H9 (cell line): Measurements from ENCODE around the gene UBE2G1. TPM values are rescaled to one million over a fixed set of nuclear protein-coding genes. Genes with fewer than 3 reads are reported as not detected.

ENCODE experiments used
- DNase-seq: peaks from one replicate; pipeline ENCODE4 v3.0.0-alpha.2; 2017
- H2AFZ ChIP-seq: one replicate; pipeline ENCODE4 v1.6.1; 2013; ENCODE audit warnings: mild to moderate bottlenecking, low read length, control low read depth, moderate library complexity
- H2AK5ac ChIP-seq: 2 replicates; pipeline ENCODE4 v1.6.1; 2013; ENCODE audit warnings: low read length, control low read depth, mixed read lengths; ENCODE audit not compliant: insufficient read length
- H2BK120ac ChIP-seq: one replicate; pipeline ENCODE4 v1.6.1; 2013; ENCODE audit warnings: low read depth, mild to moderate bottlenecking, low read length, control low read depth, inconsistent platforms; ENCODE audit not compliant: poor library complexity, severe bottlenecking
- H2BK12ac ChIP-seq: 2 replicates; pipeline ENCODE4 v1.6.1; 2013; ENCODE audit warnings: low read length, control low read depth, mixed read lengths, low read depth; ENCODE audit not compliant: insufficient read length
- H2BK15ac ChIP-seq: 2 replicates; pipeline ENCODE4 v1.6.1; 2013; ENCODE audit warnings: low read depth, low read length, control low read depth
- H2BK20ac ChIP-seq: one replicate; pipeline ENCODE4 v1.6.1; 2013; ENCODE audit warnings: low read depth, mild to moderate bottlenecking, low read length, control low read depth, inconsistent platforms; ENCODE audit not compliant: poor library complexity, severe bottlenecking
- H2BK5ac ChIP-seq: 2 replicates; pipeline ENCODE4 v1.6.1; 2013; ENCODE audit warnings: low read length, control low read depth, mixed read lengths; ENCODE audit not compliant: insufficient read length
- H3K14ac ChIP-seq: 2 replicates; pipeline ENCODE4 v1.6.1; 2013; ENCODE audit warnings: low read length, control low read depth; ENCODE audit not compliant: insufficient read depth
- H3K18ac ChIP-seq: 2 replicates; pipeline ENCODE4 v1.6.1; 2013; ENCODE audit warnings: low read depth, mild to moderate bottlenecking, mixed read lengths, low read length, control low read depth; ENCODE audit not compliant: insufficient read length
- H3K23ac ChIP-seq: 2 replicates; pipeline ENCODE4 v1.6.1; 2013; ENCODE audit warnings: low read length, control low read depth, mixed read lengths, low read depth; ENCODE audit not compliant: insufficient read length
- H3K23me2 ChIP-seq: 2 replicates; pipeline ENCODE4 v1.6.1; 2013; ENCODE audit warnings: low read depth, mild to moderate bottlenecking, mixed read lengths, low read length, control low read depth; ENCODE audit not compliant: insufficient read length, poor library complexity, severe bottlenecking
- H3K27ac ChIP-seq: 2 replicates; pipeline ENCODE4 v1.5.1; 2013; ENCODE audit warnings: low read length, control low read depth, mixed read lengths, low read depth; ENCODE audit not compliant: insufficient read length
- H3K27me3 ChIP-seq: 2 replicates; pipeline ENCODE4 v1.6.1; 2013; ENCODE audit warnings: low read length, control low read depth, inconsistent platforms; ENCODE audit not compliant: insufficient read depth
- H3K4ac ChIP-seq: 2 replicates; pipeline ENCODE4 v1.6.1; 2013; ENCODE audit warnings: low read depth, mild to moderate bottlenecking, control low read depth, inconsistent platforms, low read length, moderate library complexity
- H3K4me1 ChIP-seq: 2 replicates; pipeline ENCODE4 v1.6.1; 2013; ENCODE audit warnings: low read length, control low read depth, inconsistent platforms; ENCODE audit not compliant: insufficient read depth
- H3K4me2 ChIP-seq: 2 replicates; pipeline ENCODE4 v1.6.1; 2013; ENCODE audit warnings: low read length, control low read depth, mixed read lengths; ENCODE audit not compliant: insufficient read length, insufficient read depth
- H3K56ac ChIP-seq: 2 replicates; pipeline ENCODE4 v1.6.1; 2013; ENCODE audit warnings: low read depth, mild to moderate bottlenecking, mixed read lengths, low read length, control low read depth; ENCODE audit not compliant: insufficient read length
- H3K79me1 ChIP-seq: 2 replicates; pipeline ENCODE4 v1.6.1; 2013; ENCODE audit warnings: low read depth, mild to moderate bottlenecking, moderate library complexity, low read length, control low read depth, inconsistent platforms; ENCODE audit not compliant: insufficient read depth, poor library complexity, severe bottlenecking
- H3K79me2 ChIP-seq: 2 replicates; pipeline ENCODE4 v1.6.1; 2013; ENCODE audit warnings: low read length, control low read depth, inconsistent platforms; ENCODE audit not compliant: insufficient read depth
- H3K9ac ChIP-seq: 2 replicates; pipeline ENCODE4 v1.6.1; 2013; ENCODE audit warnings: low read length, control low read depth, mixed read lengths; ENCODE audit not compliant: insufficient read length; ENCODE audit errors: extremely low read depth
- H3K9me3 ChIP-seq: one replicate; pipeline ENCODE4 v1.6.1; 2013; ENCODE audit warnings: low read depth, low read length, inconsistent platforms; ENCODE audit not compliant: control insufficient read depth
- H3T11ph ChIP-seq: one replicate; pipeline ENCODE4 v1.6.1; 2013; ENCODE audit warnings: mild to moderate bottlenecking, low read length, control low read depth, inconsistent platforms
- H4K20me1 ChIP-seq: one replicate; pipeline ENCODE4 v1.6.1; 2013; ENCODE audit not compliant: control insufficient read depth, insufficient read length, insufficient read depth
- H4K5ac ChIP-seq: 2 replicates; pipeline ENCODE4 v1.6.1; 2013; ENCODE audit warnings: low read depth, mild to moderate bottlenecking, mixed read lengths, low read length, control low read depth; ENCODE audit not compliant: insufficient read length
- H4K8ac ChIP-seq: replicated peaks from 2 replicates; pipeline ENCODE4 v1.6.1; 2013; ENCODE audit warnings: low read length, control low read depth, mixed read lengths, low read depth; ENCODE audit not compliant: insufficient read length
- H4K91ac ChIP-seq: 2 replicates; pipeline ENCODE4 v1.6.1; 2013; ENCODE audit warnings: low read depth, mild to moderate bottlenecking, moderate library complexity, mixed read lengths, low read length, control low read depth; ENCODE audit not compliant: insufficient read length
- H3K27ac Mint-ChIP-seq, 3 experiments: 2 replicates in 2 of 3; 3 replicates in 1 of 3; pipeline ENCODE4 v1.8.0; 2020 to 2021; ENCODE audit warnings: mixed read lengths in 3 of 3, mild to moderate bottlenecking in 1 of 3, moderate library complexity in 1 of 3
- H3K27me3 Mint-ChIP-seq: 2 replicates; pipeline ENCODE4 v1.8.0; 2021; ENCODE audit warnings: low read depth, mild to moderate bottlenecking, moderate library complexity, mixed read lengths
- H3K36me3 Mint-ChIP-seq, 3 experiments: 2 replicates in 2 of 3; 3 replicates in 1 of 3; pipeline ENCODE4 v1.8.0; 2020 to 2021; ENCODE audit warnings: low read depth in 3 of 3, mixed read lengths in 3 of 3; ENCODE audit not compliant: insufficient read depth in 1 of 3
- H3K4me1 Mint-ChIP-seq, 2 experiments: 2 replicates each; pipeline ENCODE4 v1.8.0; 2020; ENCODE audit warnings: mixed read lengths in 2 of 2
- H3K4me3 Mint-ChIP-seq, 2 experiments: 2 replicates in 1 of 2; 3 replicates in 1 of 2; pipeline ENCODE4 v1.8.0; 2020 to 2021; ENCODE audit warnings: mild to moderate bottlenecking in 2 of 2, mixed read lengths in 2 of 2, moderate library complexity in 1 of 2
- H3K9me3 Mint-ChIP-seq, 2 experiments: 2 replicates in 1 of 2; 3 replicates in 1 of 2; pipeline ENCODE4 v1.8.0; 2020; ENCODE audit warnings: mild to moderate bottlenecking in 2 of 2, mixed read lengths in 2 of 2, moderate library complexity in 1 of 2
- CTCF ChIP-seq: fragments of 200-600 bp; sonication (generic); conservative IDR thresholded peaks from 3 replicates; pipeline ENCODE4 v1.8.0; 2021; ENCODE audit warnings: antibody characterized with exemption, mild to moderate bottlenecking
- WGBS: extraction: QIAGEN DNeasy Blood & Tissue Kit; methylation state at CpG from one replicate; pipeline ENCODE4 v1.1.7; 2013; ENCODE audit warnings: missing lambda C conversion rate, low lambda C conversion rate, mixed read lengths; ENCODE audit not compliant: insufficient read length; ENCODE audit errors: extremely low coverage; 5-methylcytosine and 5-hydroxymethylcytosine counted together
- total RNA-seq: library from RNA; stranded (reverse); gene quantifications from 2 replicates; pipeline ENCODE4 v1.2.1, GENCODE V29; 2021

UBE2G1 gene
- total RNA-seq, 1 experiment from 2014 or later: 188 TPM

- no peak overlapping the region for H3K4me3 Mint-ChIP-seq
- H4K5ac ChIP-seq: no peak overlapping the region
- H3K4me1 ChIP-seq: peaks cover 7% of the 10 kb centered on the region; the same call in 1 of the 2 replicates
- no peaks in the 10 kb centered on the region for H3K27me3 ChIP-seq
- no peaks in the 10 kb centered on the region for H3K9me3 ChIP-seq
- H3K14ac ChIP-seq: no peak overlapping the region
- H3K56ac ChIP-seq: no peak overlapping the region
- peak; percentile 85 for TF ChIP-seq CTCF
- H2BK20ac ChIP-seq: no peak overlapping the region
- H3K36me3 Mint-ChIP-seq: peaks cover 25 to 56% (median 52%) of the 10 kb centered on the region in 3 experiments; a peak in 6 of 7 replicates
- H2AFZ ChIP-seq: no peak overlapping the region
- H3K79me1 ChIP-seq: peaks cover 6% of the 10 kb centered on the region
- H3K79me2 ChIP-seq: peaks cover 21% of the 10 kb centered on the region; the same call in 1 of the 2 replicates
- H3K18ac ChIP-seq: no peak overlapping the region
- WGBS: no CpG with 5 or more reads among the region's 6 CpGs
- peaks cover 36 to 40% of the 10 kb centered on the region in 2 experiments for H3K4me1 Mint-ChIP-seq
- H3K9me3 Mint-ChIP-seq: no peaks in the 10 kb centered on the region
- H2BK15ac ChIP-seq: no peak overlapping the region
- no peak overlapping the region for H2AK5ac ChIP-seq
- no peak for DNase-seq
- no peak overlapping the region for H4K91ac ChIP-seq
- H4K20me1 ChIP-seq: no peaks in the 10 kb centered on the region
- no peak overlapping the region for H4K8ac ChIP-seq
- H3K27ac ChIP-seq: no peak overlapping the region
- H3K4ac ChIP-seq: no peak overlapping the region
- no peak overlapping the region for H3K9ac ChIP-seq
- H2BK5ac ChIP-seq: no peak overlapping the region
- H3K4me2 ChIP-seq: no peak overlapping the region
- H3K27ac Mint-ChIP-seq: peak overlapping the region in 1 of 3 experiments; percentile 61; a peak in 3 of 7 replicates
- no peak overlapping the region for H2BK12ac ChIP-seq
- no peak overlapping the region for H2BK120ac ChIP-seq
- no peak overlapping the region for H3K23ac ChIP-seq
- H3K27me3 Mint-ChIP-seq: no peaks in the 10 kb centered on the region
- H3T11ph ChIP-seq: no peak overlapping the region
- no peaks in the 10 kb centered on the region for H3K23me2 ChIP-seq
Observed at GRCh38 chr17:4304417-4305027, 62.0 kb downstream of the UBE2G1 start.
